Activated CD4-positive, alpha-beta T cell treated with anti-CD3 and anti-CD28 coated beads, Interleukin-10, Interleukin-2, amounts not matched to agents 100 ng/mL and 50 ng/mL, durations not matched to agents 16 hours and 8 hours (primary cell): ENCODE measurements around the gene PFKFB1.

Source experiments
- DNase-seq: peaks from one replicate; pipeline ENCODE4 v3.0.0-alpha.2; 2020

Gene PFKFB1

DNA sequence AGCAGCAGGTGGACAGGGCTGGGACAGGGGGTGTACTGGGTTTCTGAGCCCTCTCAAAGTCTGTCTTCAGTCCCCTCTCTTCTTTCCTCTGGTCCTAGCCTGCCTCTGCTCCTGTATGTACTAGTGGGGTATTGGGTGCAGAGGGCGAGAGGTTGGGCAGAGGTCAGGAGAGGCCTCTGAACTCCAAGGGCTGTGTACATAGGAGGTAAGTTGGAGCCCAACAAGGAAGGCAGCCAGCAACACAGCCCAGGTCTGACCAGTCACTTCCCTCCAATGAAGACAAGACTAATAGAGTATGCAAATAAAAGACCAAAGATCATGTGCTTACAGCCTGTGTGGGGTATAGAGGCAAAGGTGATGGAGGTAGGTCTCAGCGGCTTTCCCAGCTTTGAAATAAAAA is at the start of gene PFKFB1:
Gene PFKFB1 (minus strand): TSS at position 90 of the 400 bp plus-strand sequence. CDS start 181 bp downstream, outside the sequence.
- no peak for DNase-seq

DNA sequence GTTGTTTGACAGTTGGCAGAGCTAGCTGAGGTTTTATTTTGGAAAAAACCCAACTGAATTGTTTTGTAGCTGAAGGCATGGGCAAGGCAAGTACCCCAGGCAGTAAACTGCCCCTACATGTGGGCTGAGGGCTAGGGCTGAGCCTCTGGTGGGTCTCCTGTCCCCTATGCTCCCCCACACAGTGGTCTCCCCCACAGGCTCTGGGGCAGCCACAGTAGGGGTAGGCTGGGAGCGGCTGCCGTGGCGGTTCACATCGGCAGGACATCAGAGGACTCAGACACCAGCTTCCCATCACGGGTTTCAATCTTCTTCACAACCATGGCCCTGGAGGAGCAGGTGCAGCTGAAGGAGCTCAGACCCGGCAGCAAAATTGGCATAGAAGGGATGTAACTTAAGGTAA is 47.5 kb upstream of the PFKFB1 start:
- DNase-seq: no peak

DNA sequence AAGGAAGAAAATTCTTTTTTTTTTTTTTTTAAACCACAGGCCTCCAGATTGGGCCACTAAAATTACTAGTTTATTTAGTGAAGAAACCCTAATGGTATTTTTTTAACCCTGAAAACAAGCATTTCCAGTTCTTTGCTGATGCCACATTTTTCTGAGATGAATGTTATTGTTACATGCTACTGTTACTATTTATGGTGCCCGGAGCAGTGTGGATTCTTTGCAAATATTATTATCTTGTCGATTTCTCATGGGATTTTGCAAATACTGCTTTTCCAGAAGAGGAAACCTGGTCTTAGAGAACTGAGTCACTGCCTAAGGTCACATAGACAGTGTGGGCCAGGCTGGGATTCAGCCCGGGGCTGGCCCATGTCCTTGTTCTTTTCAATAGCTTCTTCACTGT is 45.5 kb upstream of the PFKFB1 start:
- no peak for DNase-seq

DNA sequence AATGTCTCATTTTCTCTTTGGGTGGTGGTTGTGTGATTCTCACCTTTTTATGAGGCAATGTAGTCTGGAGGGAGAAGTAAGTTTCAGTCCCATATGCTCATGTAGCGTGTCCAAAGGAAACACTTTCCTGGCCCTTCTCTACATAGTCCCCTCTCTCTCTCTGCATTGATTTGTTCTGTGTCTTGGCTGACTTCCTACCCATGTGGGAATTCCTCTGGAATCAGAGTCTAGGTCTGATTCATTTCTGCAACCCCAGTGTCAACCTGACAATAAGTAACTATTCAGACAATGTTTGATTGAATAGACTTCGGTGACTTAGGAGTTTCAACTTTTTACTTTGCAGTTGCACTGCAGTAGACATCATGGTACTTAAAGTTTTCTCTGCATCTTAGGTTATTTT is 39.4 kb upstream of the PFKFB1 start:
- no peak for DNase-seq

DNA sequence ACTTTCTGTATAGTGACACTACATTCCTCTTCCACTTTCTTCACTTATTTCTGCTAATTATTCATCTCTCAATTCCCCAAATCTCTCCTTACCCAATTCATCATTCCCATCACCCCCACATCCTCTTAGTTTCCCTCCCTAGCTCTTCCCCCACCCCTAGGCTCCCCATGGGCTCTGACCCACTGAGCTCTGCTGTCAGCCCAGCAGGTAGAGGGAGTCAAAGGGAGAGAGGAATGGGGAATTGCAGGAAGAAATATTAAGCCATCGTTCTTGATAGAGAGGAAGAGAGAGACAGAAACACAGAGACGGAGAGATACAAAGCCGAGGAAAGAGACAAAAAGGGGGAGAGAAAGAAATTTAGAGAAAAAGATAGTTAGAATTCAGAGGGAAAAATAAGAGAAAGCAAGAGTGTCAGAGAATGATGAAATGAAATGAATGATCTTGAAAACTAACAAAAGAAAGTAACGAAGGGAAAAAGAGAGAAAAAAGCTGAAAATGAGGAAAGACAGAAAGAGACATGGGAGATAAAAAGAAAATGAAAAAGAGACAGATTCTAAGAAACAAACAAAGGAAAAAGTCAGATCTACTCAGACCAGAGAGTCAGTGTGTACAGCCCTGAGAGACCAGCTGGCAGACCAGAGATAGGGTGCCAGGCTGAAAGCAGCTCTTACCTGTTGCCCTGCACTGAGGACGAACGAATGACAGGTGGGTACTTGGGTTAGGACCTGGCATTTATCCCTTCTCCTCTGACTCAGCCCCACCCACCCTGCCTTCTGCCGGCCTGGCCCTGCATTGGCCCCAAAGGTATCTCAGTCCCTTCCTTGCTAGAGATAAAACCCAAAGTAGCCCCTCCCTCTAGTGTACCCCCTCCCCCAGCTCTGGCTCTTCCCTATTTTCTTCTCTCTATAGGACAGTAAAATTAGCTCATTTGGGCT is 36.5 kb upstream of the PFKFB1 start, which contains the start of gene ALAS2:
Gene ALAS2 (minus strand): TSS at position 707 of the 935 bp plus-strand sequence. CDS start 4,977 bp downstream, outside the sequence.
- DNase-seq: no peak

DNA sequence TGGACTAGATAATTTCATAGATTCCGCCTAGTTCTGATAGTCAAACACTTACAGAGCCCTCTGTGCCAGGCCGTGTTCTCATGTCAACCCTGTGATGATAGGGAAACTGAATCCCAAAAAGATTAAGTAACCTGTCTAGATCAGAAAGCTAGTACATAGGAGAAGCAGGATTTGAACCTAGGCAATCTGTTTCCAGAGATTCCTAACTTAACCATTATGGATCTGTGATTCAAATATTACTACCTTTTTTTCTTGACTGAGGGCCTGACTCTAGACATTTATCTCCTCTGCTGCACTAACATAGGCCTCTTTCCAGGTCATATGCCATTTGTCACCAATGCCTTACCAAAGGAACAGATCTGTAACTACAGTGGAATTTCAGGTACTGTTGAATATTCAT is 35.3 kb upstream of the PFKFB1 start:
- no peak for DNase-seq

DNA sequence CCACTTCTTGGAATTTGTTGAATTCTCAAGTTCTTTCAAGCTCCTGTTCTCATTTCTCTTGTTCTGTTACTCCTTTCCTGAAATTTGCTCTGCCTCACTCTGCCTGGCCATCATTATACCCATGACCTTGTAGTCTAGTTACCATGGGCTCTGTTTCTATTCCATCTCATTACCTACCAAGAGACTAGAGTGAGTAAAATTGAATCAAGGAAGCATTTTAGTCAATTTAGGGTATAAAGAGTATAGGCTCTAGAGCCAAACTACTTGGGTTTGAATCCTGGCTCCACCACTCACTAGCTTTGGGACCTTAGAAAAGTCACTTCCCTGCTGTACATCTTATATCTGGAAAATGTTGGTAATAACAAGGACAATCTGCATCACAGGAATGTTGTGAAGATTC is 34.6 kb upstream of the PFKFB1 start:
- DNase-seq: no peak

DNA sequence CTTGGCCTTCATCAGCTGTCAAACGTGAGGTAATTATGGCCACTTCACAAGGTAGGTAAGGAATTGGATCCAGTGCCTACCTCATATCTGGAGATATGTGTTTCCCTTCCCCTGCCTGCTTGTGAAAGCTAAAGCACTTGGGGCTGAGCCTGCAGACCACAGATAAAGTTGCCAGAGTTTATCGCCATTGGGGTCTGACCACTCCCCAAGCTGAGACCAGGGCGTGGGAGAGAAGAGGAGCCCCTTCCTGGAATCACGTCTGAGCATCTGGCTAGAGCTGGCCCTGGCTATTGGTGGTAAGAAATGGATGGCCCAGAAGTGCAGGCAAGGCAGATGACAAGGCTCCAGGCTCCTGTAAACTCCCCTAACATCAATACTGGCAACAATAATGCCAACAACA is 34.1 kb upstream of the PFKFB1 start:
- DNase-seq: no peak

DNA sequence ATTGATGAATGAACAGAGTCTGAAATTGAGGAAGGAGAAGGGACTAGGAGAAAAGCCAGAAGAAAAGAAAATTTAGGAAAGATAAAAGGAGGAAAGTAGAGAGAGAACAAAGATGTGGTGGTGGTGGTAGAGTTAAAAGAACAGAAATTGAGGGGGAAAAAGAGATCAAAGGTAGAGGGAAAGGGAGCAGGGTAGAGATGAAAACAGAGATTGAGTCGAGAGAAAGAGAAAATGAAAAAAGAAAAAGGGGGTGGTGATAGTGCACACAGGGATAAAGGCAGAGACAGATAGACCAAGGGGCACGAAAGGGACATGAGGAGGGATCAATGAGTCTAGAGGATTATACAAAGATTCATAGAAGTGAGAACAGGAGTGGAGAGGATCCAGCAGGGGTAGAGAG is 32.9 kb upstream of the PFKFB1 start:
- DNase-seq: no peak

DNA sequence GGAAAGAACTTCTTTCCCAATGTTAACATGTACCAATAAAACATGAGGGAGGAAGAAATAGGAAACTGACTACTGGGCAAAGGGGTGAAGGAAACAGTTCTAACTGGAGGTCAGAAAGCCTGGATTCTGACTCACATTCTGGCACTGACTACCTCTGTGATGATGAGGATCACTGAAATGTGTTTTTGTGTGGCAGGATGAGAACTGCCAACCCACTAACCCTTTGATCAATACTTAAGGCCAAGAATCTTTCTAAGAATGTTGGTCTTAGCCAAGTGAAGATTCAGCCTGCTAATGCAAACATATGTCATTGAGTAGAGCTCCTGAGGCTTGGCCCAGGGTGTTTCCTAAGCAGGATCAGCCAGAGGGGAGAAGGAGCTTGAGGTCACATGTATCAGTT is 32.2 kb upstream of the PFKFB1 start:
- no peak for DNase-seq

DNA sequence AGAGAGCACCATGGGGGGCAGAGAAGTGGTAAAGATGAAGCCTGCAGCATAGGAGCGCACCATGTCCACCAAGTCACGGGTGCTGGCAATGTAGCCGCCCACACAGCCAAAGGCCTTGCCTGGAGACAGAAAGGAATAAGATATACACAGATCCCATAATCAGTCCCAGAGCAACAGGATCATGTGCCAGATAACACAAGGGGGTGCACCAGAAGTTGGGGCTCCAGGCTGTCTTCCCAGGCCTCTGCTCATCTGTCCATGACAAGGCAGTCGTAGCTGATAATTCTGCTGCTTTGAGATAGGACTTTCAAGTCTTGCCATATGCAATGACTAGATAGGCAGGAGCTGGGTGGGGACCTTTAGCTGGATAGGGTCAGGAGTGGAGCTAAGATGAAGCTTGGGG is 20.9 kb upstream of the PFKFB1 start:
- DNase-seq: no peak

DNA sequence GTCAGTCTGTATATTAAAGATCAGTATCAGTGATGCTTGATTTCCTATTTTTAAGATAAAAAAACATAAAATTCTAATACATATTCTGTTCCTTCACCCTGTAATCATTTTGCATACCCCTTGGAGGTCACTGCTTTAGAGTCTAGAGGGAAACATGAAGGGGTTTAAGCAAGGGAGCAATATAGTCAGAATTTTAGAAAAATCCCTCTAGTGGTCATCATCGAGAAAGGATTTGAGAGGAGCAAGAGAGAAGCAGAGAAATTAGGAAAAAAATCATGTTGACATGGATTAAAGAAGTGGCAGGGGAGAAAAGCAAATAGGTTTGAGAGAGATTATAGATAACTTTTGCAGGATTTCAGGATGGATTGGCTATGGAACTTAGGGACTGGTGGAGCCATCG is 17.3 kb upstream of the PFKFB1 start:
- DNase-seq: no peak

DNA sequence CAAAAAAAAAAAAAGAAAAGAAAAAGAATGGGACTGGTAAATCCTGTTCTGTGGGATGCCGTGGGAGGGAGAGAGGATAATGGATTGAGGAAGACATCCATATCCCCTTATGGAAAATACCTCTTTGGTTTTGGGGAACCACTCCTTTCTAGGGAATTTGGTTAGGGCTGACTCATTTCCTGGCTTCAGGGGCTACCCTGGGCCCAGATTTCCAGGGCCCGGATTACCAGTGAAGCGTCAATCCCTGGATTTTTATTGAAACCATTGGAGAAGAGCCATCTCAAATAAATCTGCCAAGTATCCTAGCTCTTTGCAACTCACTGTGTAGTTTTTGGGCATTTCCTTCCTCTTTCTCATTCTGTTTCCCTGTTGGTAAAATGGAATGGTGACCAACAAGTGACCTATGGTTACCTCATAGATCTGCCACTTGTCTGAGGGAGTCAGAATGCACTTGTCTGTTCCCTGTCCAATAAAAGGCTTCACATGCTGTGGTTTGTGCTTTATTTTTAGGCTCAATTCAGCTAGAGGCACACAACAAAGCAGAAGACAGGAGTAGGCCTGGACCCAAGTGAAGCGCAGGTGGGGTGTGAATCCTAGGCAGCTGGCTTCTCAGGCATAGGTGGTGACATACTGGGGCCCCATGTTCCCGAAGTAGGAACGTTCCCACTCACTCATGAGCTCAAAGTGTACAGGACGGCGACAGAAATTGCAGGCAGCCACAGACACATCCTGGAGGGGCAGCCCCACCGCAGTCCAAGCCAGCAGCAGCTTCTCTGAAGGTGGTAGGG is 14.8 kb upstream of the PFKFB1 start:
- no peak for DNase-seq

DNA sequence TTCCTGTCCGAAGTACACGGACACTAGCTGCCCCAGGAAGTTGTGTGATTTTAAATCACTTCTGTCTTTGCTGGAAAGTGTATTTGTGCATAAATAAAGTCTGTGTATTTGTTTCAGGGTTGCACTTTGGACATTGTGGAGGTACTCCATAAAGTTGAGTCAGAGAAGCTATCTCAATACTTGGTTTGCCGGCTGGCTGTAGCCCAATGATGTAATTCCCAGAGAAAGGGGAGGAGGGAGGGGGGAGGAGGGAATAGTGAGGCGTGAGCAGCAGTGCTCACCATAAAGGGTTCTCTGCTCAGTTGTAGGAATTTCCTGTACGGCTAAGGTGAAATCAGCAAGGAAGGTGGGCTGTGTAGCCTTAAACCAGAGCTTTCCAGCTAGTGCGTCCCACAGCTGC is 13.7 kb upstream of the PFKFB1 start:
- DNase-seq: no peak

DNA sequence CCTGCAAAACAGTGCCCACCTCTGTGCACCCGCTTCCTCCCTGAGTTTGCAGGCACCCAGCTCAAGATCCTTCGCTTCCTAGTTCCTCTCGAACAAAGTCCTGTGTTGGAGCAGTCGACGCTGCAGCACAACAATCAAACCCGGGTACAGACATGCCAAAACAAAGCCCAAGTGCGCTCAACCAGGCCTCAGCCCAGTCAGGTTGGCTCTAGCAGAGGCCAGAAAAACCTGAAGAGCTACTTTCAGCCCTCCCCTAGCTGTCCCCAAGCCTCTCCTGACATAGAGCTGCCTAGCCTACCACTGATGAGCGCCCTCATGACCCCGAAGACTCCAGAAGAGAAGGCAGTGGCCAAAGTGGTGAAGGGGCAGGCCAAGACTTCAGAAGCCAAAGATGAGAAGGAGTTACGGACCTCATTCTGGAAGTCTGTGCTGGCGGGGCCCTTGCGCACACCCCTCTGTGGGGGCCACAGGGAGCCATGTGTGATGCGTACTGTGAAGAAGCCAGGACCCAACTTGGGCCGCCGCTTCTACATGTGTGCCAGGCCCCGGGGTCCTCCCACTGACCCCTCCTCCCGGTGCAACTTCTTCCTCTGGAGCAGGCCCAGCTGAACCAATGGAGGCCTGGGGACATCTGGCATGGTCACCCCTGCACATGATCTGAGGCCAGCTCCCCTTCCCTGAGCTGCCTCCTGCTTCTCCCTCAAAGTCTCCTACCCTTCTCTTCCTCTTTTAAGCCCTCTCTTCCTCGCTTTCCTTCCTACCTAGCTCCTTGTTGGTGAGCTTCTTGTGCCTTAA is 13.0 kb upstream of the PFKFB1 start:
- DNase-seq: no peak

DNA sequence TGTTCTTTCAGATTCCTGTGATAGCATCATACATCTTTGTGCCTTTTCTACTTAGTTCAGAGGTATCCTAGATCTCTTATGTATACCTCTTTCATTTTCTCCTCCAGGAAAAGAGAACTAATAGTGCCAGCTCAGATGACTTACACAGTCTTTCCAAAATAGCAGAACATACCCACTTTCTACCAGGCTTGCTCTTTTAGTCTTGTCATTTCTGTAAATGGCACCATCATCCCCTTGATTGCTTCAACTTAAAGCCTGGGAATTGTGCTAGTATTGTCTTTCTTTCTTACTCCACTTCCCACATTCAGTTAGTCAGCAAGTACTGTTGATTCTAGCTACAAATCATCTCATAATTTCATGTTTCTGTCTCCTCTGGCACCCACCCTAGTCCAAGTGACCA is 11.3 kb upstream of the PFKFB1 start:
- DNase-seq: no peak

DNA sequence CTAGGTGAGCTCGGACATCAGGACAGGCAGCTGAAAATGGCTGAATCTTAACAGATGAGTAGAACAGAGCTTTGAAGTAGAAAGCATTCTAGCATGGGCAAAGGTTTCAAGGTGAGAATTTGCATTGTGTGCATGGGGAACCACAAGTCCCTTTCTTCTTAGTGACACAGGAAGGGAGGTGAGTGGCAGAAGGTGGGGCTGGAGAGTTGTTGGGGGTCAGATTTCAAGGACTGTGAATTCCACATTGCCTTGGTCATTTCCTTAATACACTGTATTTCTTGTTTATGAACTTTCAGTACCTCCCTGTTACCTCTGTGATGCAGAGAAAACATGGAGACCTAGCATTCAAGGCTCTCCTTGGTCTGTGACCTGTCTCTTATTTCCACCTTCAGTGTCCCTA is 10.2 kb upstream of the PFKFB1 start:
- no peak for DNase-seq

DNA sequence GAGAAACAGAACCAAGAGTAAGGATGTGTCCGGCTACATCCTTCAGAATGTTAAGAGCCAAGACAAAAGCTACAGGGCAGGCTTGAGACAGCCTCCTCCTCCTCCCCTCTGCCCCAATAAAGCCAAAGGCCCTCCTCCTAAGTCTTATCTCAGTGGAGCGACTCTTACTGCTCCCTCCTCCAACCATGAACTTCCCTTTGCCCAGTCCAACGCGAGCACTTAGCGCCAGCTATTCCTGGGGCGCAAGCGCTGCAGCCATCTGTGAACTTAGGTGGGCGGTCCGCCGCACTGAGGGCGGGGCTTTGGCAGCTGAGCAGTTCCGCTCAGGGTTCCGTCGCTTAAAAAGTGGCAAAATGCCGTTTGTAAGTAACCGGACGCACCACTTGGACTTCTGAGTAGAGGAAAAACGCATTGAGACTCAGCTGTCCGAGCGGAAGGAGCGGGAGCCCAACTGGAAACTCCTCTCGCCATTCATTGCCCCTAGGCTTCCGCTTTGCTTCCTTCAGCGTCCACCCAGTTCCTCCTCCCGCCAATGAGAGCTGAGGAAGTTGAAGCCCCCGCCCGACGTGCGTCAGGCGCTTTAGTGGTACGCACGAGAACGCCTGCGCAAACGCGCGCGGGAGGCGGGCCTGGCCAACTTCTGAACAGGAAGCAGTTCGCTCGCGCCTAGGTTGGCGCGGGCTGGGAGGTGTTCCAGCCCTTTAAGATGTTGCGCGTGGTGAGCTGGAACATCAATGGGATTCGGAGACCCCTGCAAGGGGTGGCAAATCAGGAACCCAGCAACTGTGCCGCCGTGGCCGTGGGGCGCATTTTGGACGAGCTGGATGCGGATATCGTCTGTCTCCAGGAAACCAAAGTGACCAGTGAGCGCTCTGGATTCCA is 6.0 kb upstream of the PFKFB1 start, which contains the start of gene APEX2:
Gene APEX2 (plus strand): TSS at position 647 of the 882 bp plus-strand sequence. CDS start 60 bp downstream, at position 707.
- peak; percentile 91 for DNase-seq

DNA sequence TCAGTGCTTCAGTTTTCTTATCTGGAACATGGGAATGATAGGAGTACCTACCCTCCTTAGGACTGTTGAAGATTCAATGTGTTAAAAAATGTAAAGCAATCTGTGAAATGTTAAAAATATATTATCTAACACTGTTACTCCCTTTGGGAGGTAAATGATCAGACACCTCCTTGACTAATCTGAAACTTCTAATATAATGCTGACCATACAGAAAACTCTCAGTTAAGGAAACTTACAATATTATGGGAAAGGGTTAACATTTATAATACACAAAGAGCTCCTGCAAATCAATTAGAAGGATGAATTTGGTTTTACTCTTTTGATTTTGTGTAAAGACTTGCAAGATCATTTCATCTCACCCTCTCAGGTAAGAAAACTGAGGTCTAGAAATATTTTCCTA is 1.6 kb upstream of the PFKFB1 start:
- no peak for DNase-seq

DNA sequence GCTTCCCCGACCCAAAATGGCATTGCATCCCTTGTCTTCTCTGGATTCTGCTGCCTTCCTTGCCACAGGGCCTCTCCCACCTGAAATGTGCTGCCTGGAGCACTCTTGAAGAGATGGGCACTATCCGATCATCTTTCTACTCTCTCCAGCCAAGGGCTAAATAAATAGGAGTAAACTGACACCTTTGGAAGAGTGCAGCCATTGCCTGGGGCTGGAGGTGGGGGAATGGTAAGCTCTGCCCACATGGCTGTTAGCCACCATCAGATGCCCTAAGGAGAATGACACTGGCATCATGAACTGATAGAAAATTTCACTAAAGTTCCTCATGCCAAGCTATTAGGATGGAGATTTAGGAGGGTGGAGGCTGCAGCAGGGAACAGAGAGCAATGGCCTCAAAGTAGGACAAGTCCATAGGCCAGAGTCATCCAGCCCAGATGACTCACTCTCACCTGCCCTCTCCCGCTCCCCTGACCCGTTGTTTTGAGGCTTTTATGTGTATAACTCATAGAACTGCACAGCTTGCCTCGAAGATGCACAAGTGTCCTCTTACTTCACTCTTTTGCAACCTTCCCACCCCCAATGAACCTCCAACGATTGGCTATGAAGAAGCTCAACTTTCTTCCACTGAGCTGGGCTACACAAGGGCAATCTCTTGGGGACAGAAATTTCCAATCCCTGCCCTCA is 822 bp upstream of the PFKFB1 start:
- no peak for DNase-seq

DNA sequence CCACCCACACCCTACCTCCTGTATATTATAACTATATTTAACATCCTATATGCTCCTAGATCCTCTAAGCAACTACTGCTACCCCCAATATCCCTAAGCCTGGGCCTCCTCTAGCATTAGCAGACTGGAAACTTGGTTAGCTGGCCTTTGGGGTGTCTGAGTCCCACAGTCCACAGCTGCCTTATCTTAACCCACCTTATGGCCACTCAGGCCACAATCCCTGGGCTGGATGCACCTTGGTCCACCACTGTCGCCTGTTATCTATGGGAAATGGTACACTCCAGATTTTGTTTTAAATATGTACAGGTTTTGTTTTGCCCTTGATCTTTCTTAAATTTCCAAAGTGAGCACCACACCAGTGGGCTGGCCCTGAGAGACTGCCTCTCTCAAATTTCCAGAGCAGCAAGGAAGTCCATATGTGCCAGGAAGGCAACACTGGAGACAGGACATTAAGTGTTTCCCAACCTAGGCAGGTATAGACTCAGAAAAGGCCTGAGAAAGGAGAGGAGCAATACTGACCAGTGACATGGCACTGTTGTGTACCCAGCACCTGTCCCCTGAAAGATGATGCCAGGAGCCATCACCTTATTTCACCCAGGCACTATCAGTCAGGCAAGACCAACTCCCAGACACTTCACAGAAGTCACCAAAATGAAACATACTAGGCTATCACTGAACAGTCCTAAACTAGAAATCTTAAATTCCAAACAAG is 921 bp downstream of the PFKFB1 start:
- DNase-seq: no peak
